Peyer's patch (tissue), 4 donors: ENCODE measurements around the gene RNF227.

Experiments used
- POLR2A ChIP-seq, 2 donors: fragments of 450-650 bp; IDR thresholded peaks; one replicate each; pipeline ENCODE4 v1.5.1; 2017; ENCODE audit warnings: antibody characterized with exemption in 2 of 2, mild to moderate bottlenecking in 2 of 2, moderate library complexity in 2 of 2
- TF ChIP-seq, protein P1 (sequence below), 6 experiments: fragments of 450-650 bp in 4 of 6; fragments of 200-600 bp in 2 of 6; sonication (generic) in 1 of 6; IDR thresholded peaks; one replicate each; pipeline ENCODE4 v1.5.1; 2017 to 2019; ENCODE audit warnings: antibody characterized with exemption in 6 of 6, mild to moderate bottlenecking in 3 of 6, moderate library complexity in 1 of 6

- TF ChIP-seq, protein P1, sequence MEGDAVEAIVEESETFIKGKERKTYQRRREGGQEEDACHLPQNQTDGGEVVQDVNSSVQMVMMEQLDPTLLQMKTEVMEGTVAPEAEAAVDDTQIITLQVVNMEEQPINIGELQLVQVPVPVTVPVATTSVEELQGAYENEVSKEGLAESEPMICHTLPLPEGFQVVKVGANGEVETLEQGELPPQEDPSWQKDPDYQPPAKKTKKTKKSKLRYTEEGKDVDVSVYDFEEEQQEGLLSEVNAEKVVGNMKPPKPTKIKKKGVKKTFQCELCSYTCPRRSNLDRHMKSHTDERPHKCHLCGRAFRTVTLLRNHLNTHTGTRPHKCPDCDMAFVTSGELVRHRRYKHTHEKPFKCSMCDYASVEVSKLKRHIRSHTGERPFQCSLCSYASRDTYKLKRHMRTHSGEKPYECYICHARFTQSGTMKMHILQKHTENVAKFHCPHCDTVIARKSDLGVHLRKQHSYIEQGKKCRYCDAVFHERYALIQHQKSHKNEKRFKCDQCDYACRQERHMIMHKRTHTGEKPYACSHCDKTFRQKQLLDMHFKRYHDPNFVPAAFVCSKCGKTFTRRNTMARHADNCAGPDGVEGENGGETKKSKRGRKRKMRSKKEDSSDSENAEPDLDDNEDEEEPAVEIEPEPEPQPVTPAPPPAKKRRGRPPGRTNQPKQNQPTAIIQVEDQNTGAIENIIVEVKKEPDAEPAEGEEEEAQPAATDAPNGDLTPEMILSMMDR (IDR thresholded peaks at IDR 0.05) = no peak
- no peak for TF ChIP-seq POLR2A (IDR thresholded peaks at IDR 0.05)
Observed at GRCh38 chr17:7883781-7884386, 32.2 kb downstream of the RNF227 start.
